ENCODE measurements around the gene E2F2. TPM values are rescaled to one million over a fixed set of nuclear protein-coding genes. Genes with fewer than 3 reads are reported as not detected.

The E2F2 gene
- polyA plus RNA-seq, 3 donors from 2014 or later, result 0.28 to 1.3 (median 1.2) TPM

DNA sequence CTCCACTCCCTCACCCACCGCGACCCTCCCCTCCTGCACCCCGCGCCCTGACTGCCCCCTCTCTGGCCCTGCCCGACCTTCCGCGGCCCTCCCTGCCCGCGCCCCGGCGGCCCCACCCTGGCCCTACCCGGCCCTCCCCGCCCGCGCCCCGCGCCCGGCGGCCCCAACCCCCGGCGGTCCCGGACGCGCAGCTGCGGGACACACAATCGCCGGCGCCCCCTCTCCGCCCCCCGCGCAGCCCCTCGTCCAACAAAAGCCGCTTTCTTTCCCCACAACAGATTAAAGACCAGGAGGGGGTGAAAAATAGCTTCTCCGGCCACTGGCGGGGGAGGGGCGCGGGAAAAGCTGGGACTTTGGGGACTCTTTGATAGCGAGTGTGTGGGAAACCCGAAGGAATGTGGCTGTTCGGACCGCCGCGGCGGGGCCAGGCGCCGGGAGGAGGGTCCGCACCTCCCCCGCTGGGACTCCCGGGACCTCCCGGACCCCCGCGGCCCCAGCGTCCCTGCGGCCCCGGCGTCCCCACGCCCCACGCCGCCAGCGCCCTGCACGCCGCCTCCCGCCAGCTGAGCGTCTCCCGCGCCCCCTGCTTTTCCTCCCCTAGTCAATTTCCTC lies 37.1 kb upstream of the E2F2 start:
- H3K9me3 Mint-ChIP-seq, result peaks cover 0 to 4% (median 0%) of the 10 kb centered on the region in 6 donors
- H3K36me3 Mint-ChIP-seq, result peaks cover 0 to 7% (median 7%) of the 10 kb centered on the region in 3 donors
- no peak for DNase-seq
- H3K4me3 Mint-ChIP-seq, result peak overlapping the region in 3 of 5 donors; percentile 19 to 56 (median 54)
- no peak overlapping the region for H3K27ac Mint-ChIP-seq
- peaks cover 19 to 53% (median 33%) of the 10 kb centered on the region in 3 donors for H3K27me3 Mint-ChIP-seq (ENCODE audit: low read depth in 3 of 3)
- H3K4me1 Mint-ChIP-seq, result peaks cover 11 to 14% of the 10 kb centered on the region in 2 donors

GRCh38 chr1:23567629-23567995 lies 36.6 kb upstream of the E2F2 start:
- no peak for DNase-seq
- Mint-ChIP-seq H3K4me3 (no peak overlapping the region), H3K27me3 (ENCODE audit: low read depth in 3 of 3) (peaks cover 19 to 54% (median 35%) of the 10 kb centered on the region in 3 donors), H3K9me3 (peaks cover 0 to 4% (median 0%) of the 10 kb centered on the region in 6 donors), H3K4me1 (peaks cover 12 to 16% of the 10 kb centered on the region in 2 donors), H3K27ac (no peak overlapping the region), H3K36me3 (peaks cover 0 to 7% (median 7%) of the 10 kb centered on the region in 3 donors)

DNA sequence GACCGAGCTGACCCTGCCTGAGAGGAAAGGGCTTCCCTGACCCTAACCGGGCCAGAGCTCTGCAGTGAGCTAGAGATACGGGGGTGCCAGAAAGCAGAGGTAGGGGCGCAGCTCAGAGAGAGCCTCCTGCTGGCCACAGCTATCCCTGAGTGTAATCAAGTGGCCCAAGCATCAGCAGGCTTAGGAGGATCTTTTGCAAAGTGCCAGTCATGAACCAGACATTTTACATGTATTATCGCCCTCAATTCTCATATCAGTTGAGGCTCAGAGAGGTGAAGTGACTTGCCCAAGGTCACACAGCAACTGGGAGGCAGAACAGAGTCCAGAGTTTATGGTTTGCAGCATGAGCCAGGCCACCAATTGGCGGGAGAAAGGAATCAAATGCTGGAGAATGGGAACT lies 35.3 kb upstream of the E2F2 start:
- Mint-ChIP-seq H3K36me3 (peaks cover 0 to 7% (median 5%) of the 10 kb centered on the region in 3 donors), H3K4me1 (peaks cover 17 to 21% of the 10 kb centered on the region in 2 donors), H3K9me3 (peaks cover 0 to 4% (median 0%) of the 10 kb centered on the region in 6 donors), H3K4me3 (no peak overlapping the region), H3K27ac (no peak overlapping the region), H3K27me3 (ENCODE audit: low read depth in 3 of 3) (peaks cover 25 to 56% (median 35%) of the 10 kb centered on the region in 3 donors)
- DNase-seq, result no peak

- H3K4me3 Mint-ChIP-seq, result no peak overlapping the region
- peaks cover 27 to 51% (median 30%) of the 10 kb centered on the region in 3 donors for H3K27me3 Mint-ChIP-seq (ENCODE audit: low read depth in 3 of 3)
- peaks cover 0 to 7% (median 5%) of the 10 kb centered on the region in 3 donors for H3K36me3 Mint-ChIP-seq
- no peak overlapping the region for H3K27ac Mint-ChIP-seq
- peaks cover 0 to 4% (median 0%) of the 10 kb centered on the region in 6 donors for H3K9me3 Mint-ChIP-seq
- DNase-seq, result no peak
- peaks cover 17 to 21% of the 10 kb centered on the region in 2 donors for H3K4me1 Mint-ChIP-seq
Measured at GRCh38 chr1:23565776-23566175, 34.7 kb upstream of the E2F2 start.

DNA sequence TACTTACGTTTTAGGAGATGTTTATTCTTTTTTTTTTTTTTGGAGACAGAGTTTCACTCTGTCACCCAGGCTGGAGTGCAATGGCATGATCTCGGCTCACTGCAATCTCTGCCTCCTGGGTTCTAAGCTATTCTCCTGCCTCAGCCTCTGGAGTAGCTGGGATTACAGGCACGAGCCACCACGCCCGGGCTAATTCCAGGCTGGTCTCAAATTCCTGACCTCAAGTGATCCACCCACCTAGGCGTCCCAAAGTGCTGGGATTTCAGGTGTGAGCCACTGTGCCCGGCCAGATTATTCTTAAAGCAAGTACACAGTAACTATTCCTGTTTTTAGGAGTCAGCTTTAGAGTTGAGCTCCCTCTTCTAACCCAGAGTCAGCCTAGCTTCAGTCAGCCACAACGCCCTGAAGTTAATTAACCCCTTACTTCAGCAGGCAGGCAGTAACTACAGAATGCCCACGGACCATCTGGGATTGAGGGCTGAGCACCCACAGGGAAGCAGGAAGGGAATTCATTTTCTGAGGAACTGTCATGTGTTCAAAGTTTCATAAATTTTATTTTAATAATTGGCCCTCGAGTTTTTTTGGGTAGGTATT lies 33.6 kb upstream of the E2F2 start:
- Mint-ChIP-seq H3K4me1 (peaks cover 22 to 32% of the 10 kb centered on the region in 2 donors), H3K27ac (no peak overlapping the region), H3K9me3 (peaks cover 0 to 4% (median 0%) of the 10 kb centered on the region in 6 donors), H3K4me3 (no peak overlapping the region), H3K36me3 (peaks cover 0 to 7% (median 5%) of the 10 kb centered on the region in 3 donors), H3K27me3 (ENCODE audit: low read depth in 3 of 3) (peaks cover 29 to 49% (median 36%) of the 10 kb centered on the region in 3 donors)
- DNase-seq, result no peak

- peaks cover 29 to 39% of the 10 kb centered on the region in 2 donors for H3K4me1 Mint-ChIP-seq
- peaks cover 0 to 7% (median 5%) of the 10 kb centered on the region in 3 donors for H3K36me3 Mint-ChIP-seq
- peaks cover 0 to 4% (median 0%) of the 10 kb centered on the region in 6 donors for H3K9me3 Mint-ChIP-seq
- H3K4me3 Mint-ChIP-seq, result no peak overlapping the region
- no peak overlapping the region for H3K27ac Mint-ChIP-seq
- DNase-seq, result no peak
- H3K27me3 Mint-ChIP-seq (ENCODE audit: low read depth in 3 of 3), result peaks cover 30 to 46% (median 42%) of the 10 kb centered on the region in 3 donors
Measured at GRCh38 chr1:23563755-23564374, 32.8 kb upstream of the E2F2 start.

DNA sequence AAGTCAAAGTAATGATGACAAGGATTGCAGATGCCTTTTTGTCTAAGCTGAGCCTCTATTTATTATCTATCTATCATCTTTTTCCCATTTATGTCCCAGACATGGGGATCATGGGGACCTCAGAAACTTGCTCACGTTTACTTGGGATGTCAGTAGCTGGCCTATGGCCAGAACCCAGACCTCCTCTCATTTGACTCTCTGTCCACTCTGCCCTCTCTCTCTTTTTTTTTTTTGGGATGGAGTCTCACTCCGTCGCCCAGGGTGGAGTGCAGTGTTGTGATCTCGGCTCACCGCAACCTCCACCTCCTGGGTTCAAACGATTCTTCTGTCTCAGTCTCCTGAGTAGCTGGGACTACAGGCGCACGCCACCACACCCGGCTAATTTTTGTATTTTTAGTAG lies 32.0 kb upstream of the E2F2 start:
- Mint-ChIP-seq H3K27ac (no peak overlapping the region), H3K4me1 (peaks cover 33 to 39% of the 10 kb centered on the region in 2 donors), H3K27me3 (ENCODE audit: low read depth in 3 of 3) (peaks cover 26 to 41% (median 38%) of the 10 kb centered on the region in 3 donors)

GRCh38 chr1:23562137-23562876 lies 31.3 kb upstream of the E2F2 start:
- Mint-ChIP-seq H3K27me3 (ENCODE audit: low read depth in 3 of 3) (peaks cover 26 to 37% (median 34%) of the 10 kb centered on the region in 3 donors), H3K27ac (peak overlapping the region in 1 of 6 donors; percentile 24), H3K36me3 (peaks cover 0 to 3% (median 0%) of the 10 kb centered on the region in 3 donors), H3K4me1 (peaks cover 32 to 45% of the 10 kb centered on the region in 2 donors), H3K4me3 (peak overlapping the region in 1 of 5 donors; percentile 40), H3K9me3 (no peaks in the 10 kb centered on the region)
- DNase-seq, result peak; percentile 14 to 37 (median 30)

More for the DNA sequence above, 32.0 kb upstream of the E2F2 start:
- Mint-ChIP-seq H3K36me3 (peaks cover 0 to 3% (median 0%) of the 10 kb centered on the region in 3 donors), H3K9me3 (no peaks in the 10 kb centered on the region), H3K4me3 (peak overlapping the region in 1 of 5 donors; percentile 48)
- DNase-seq, result no peak

GRCh38 chr1:23561813-23562100 lies 30.7 kb upstream of the E2F2 start:
- Mint-ChIP-seq H3K4me3 (no peak overlapping the region), H3K4me1 (peaks cover 32 to 45% of the 10 kb centered on the region in 2 donors), H3K27ac (no peak overlapping the region), H3K36me3 (peaks cover 0 to 3% (median 0%) of the 10 kb centered on the region in 3 donors), H3K27me3 (ENCODE audit: low read depth in 3 of 3) (peaks cover 26 to 31% (median 31%) of the 10 kb centered on the region in 3 donors), H3K9me3 (no peaks in the 10 kb centered on the region)
- no peak for DNase-seq

DNA sequence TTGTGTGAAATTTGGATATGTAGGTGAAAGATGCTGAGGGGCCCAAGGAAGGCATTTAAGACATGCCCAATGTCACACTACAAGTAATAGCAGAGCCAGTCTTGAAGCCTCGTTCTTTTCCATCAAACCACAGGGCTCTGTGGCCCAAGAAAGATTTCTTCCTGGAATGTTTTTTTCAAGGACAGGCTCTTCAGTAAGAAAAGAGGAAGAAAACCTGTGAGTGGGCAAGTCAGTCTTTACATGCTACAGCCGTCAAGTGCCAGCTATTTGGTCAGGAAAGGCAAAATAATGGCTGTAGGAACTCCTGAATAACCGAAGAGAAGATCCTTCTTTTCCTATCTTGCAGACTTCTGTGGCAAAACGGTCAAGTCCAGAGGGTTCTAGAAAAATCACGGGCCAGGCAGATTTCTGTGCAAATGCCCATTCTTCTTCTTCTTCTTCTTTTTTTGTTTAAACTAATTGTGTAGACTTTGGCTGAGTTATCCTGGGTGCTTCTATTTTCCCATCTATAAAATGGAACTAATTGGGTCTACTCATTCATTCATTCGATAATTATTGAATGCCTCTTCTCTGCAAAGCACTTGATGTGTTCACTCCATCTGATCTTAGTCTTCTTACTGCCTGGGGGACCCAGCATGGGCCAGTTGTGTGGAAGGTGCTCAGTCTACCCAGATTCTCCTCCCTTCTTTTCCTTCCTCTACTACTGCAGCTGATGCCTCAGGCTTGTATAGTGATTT lies 30.2 kb upstream of the E2F2 start:
- peaks cover 0 to under 1% (median 0%) of the 10 kb centered on the region in 3 donors for H3K36me3 Mint-ChIP-seq
- no peak overlapping the region for H3K27ac Mint-ChIP-seq
- peaks cover 24 to 28% (median 27%) of the 10 kb centered on the region in 3 donors for H3K27me3 Mint-ChIP-seq (ENCODE audit: low read depth in 3 of 3)
- DNase-seq, result no peak
- H3K4me1 Mint-ChIP-seq, result peaks cover 32 to 45% of the 10 kb centered on the region in 2 donors
- no peaks in the 10 kb centered on the region for H3K9me3 Mint-ChIP-seq
- no peak overlapping the region for H3K4me3 Mint-ChIP-seq

DNA sequence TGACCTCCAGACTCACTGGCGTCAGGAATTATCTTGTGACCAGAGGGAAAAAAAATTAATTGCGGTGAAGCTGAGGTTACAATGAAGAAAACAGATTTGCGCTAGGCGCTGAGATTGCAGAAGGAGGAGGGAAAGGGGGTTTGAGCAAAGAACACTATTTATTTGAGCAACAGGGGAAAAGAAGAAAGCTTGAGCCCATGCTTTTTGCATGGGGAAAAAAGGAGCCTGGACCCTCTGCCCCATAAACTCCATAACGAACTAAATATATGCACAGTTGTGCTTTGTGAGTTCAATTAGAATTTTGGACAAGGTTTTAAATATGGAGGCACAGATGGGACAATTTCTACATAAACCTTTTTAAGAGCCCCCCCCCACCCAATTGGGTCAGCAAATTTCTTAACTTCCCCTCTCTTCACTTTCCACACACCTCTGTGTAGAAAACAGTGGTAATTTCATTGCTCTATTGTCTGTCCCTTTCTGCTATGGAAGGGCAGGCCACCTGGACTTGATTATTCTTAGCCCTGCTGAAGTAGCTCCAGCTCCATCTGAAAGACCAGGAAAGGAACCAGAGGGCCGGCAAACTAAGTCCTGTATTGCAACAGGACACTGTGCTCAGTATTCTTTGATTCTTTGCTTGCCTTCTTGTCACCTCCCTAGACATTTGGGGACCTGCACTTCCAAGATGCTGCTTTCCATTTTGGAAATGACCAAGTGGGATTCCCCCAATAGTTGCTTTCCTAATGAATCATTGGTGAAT lies 29.1 kb upstream of the E2F2 start:
- peaks cover 22 to 27% (median 24%) of the 10 kb centered on the region in 3 donors for H3K27me3 Mint-ChIP-seq (ENCODE audit: low read depth in 3 of 3)
- peaks cover 40 to 54% of the 10 kb centered on the region in 2 donors for H3K4me1 Mint-ChIP-seq

GRCh38 chr1:23559136-23559984 lies 28.3 kb upstream of the E2F2 start, which contains the start of gene ID3:
Gene ID3 (minus strand): TSS chr1:23559501. CDS start chr1:23559426, 75 bp downstream.
- Mint-ChIP-seq H3K27me3 (ENCODE audit: low read depth in 3 of 3) (peaks cover 20 to 25% (median 24%) of the 10 kb centered on the region in 3 donors), H3K9me3 (no peaks in the 10 kb centered on the region), H3K27ac (peak within 1 kb of the TSS in 5 of 6 donors; percentile 60 to 87 (median 66)), H3K4me1 (peaks cover 44 to 58% of the 10 kb centered on the region in 2 donors), H3K4me3 (peak within 1 kb of the TSS; percentile 85 to 90 (median 86)), H3K36me3 (no peaks in the 10 kb centered on the region)
- DNase-seq, result peak; percentile 81 to 90 (median 84)

More for the DNA sequence above, 29.1 kb upstream of the E2F2 start:
- Mint-ChIP-seq H3K9me3 (no peaks in the 10 kb centered on the region), H3K27ac (peak overlapping the region in 4 of 6 donors; percentile 60 to 83 (median 67)), H3K4me3 (peak overlapping the region; percentile 85 to 90 (median 86)), H3K36me3 (no peaks in the 10 kb centered on the region)
- DNase-seq, result no peak
